ENCODE results near the gene PPP2R3B.

- TF ChIP-seq CTCF (conservative IDR thresholded peaks at IDR 0.05; ENCODE audit: low read depth, low read length) (no peak), POLR2A (IDR thresholded peaks at IDR 0.05; ENCODE audit: low read depth, low read length) (no peak), MXI1 (IDR thresholded peaks at IDR 0.05; ENCODE audit: borderline replicate concordance, low read depth, low read length) (no peak), USF2 (IDR thresholded peaks at IDR 0.05; ENCODE audit: low read depth, low read length) (no peak), RAD21 (IDR thresholded peaks at IDR 0.05; ENCODE audit: low read length) (no peak), MAFK (IDR thresholded peaks at IDR 0.05; ENCODE audit: low read depth, low read length) (no peak)
Observed at GRCh38 chrX:386239-386767, 404 bp downstream of the PPP2R3B start.
